Astrocyte of the spinal cord (primary cell): Measurements from ENCODE around the gene HIBCH.

Source experiments
- DNase-seq: peaks from one replicate; pipeline ENCODE4 v3.0.0; 2011; ENCODE audit warnings: low read depth, low spot score
- H3K4me3 ChIP-seq: 2 replicates; pipeline ENCODE4 v1.5.1; 2011; ENCODE audit warnings: low read depth, mild to moderate bottlenecking, low read length, moderate library complexity
- in situ Hi-C: cut with HindIII; loops from 2 replicates; pipeline ENCODE4 v1.10.0; 2017; ENCODE audit warnings: low sequenced_read_pairs
- TF ChIP-seq, protein P1 (sequence below): IDR thresholded peaks from 2 replicates; pipeline ENCODE4 v1.5.1; 2012; ENCODE audit warnings: low read depth, mild to moderate bottlenecking, low read length, inconsistent platforms

Gene HIBCH

DNA sequence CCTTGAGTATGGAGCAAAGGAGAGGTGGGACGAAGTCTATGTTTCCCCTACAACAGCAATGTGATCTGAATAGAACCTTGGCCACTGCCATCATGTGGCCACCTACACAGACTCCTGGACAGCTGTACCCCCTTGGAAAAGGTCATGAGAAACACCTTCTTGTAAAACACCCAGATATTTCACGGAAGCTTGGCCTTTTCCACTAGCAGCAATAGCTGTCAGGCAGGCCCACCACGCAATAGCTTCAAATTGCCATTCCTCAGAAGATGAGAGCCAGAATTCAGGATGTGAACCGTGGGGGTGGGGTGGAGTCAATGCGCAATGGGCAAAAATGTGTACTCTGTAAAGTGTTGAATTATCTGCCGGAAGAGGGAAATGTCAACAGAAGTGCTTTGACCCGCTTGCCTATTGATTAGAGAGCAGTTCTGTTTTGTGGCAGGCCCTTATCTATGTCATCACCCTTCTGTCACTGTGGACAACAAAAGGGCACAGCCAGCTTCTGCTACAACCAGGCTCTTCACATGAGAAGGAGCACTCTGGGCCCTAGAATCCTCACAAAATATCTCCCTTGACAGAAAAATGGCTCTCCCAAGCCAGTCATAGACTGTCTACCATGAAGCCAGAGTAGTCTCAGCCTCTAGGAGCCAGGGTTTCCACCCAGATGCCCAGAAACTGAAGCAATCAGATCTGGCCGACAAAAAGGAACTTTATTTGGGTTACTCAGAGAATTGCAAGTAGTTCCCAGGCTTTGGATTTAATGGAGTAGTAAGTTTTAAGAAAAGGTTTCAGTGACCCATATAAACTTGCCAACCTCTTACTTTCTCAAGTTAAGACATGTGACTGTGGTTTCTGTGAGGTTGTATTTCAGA, 33.3 kb upstream of the HIBCH start:
- TF ChIP-seq, protein P1, sequence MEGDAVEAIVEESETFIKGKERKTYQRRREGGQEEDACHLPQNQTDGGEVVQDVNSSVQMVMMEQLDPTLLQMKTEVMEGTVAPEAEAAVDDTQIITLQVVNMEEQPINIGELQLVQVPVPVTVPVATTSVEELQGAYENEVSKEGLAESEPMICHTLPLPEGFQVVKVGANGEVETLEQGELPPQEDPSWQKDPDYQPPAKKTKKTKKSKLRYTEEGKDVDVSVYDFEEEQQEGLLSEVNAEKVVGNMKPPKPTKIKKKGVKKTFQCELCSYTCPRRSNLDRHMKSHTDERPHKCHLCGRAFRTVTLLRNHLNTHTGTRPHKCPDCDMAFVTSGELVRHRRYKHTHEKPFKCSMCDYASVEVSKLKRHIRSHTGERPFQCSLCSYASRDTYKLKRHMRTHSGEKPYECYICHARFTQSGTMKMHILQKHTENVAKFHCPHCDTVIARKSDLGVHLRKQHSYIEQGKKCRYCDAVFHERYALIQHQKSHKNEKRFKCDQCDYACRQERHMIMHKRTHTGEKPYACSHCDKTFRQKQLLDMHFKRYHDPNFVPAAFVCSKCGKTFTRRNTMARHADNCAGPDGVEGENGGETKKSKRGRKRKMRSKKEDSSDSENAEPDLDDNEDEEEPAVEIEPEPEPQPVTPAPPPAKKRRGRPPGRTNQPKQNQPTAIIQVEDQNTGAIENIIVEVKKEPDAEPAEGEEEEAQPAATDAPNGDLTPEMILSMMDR, result no peak
- in situ Hi-C loops, result no loop called here
- no peak for DNase-seq
- no peak overlapping the region for H3K4me3 ChIP-seq

DNA sequence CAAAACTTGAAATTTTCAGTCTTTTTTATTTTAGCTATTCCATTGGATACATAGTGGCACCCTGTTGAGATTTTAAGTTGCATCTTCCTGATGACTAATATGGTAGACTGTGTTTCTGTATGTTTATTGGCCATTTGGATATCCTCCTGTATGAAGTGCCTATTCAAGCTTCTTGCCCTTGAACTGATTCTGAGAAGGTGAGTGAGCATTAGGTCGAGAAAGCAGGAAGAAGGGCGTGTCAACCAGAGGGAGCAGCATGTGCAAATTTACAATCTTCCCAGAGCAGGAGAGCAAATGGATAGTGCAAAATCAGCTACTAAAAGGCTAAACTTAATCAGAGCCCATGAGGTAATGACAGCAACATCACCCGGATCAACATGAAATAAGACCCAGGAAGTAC, 32.3 kb upstream of the HIBCH start:
- no peak overlapping the region for H3K4me3 ChIP-seq
- TF ChIP-seq, protein P1, result no peak
- no peak for DNase-seq
- in situ Hi-C loops, result no loop called here

DNA sequence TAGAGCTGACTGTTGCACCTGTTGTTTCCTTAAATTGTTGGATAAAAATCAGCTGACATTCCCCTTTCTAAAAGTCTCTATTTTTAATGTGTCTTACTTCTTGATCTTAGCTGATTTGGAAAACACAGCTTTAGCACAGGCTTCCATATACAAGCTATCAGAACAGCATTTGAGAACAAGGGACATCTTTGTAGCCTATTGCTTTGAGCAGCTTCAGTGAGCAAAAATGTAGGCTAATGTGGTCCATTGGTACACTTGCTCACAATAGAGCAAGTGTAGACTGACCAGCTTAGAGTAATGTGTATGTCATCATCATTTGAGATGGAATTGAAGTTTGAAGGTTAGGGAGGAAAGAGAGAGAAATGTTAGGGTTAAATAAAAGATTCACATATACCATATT, 30.7 kb upstream of the HIBCH start:
- TF ChIP-seq, protein P1, result no peak
- no peak overlapping the region for H3K4me3 ChIP-seq
- in situ Hi-C loops, result no loop called here
- no peak for DNase-seq

DNA sequence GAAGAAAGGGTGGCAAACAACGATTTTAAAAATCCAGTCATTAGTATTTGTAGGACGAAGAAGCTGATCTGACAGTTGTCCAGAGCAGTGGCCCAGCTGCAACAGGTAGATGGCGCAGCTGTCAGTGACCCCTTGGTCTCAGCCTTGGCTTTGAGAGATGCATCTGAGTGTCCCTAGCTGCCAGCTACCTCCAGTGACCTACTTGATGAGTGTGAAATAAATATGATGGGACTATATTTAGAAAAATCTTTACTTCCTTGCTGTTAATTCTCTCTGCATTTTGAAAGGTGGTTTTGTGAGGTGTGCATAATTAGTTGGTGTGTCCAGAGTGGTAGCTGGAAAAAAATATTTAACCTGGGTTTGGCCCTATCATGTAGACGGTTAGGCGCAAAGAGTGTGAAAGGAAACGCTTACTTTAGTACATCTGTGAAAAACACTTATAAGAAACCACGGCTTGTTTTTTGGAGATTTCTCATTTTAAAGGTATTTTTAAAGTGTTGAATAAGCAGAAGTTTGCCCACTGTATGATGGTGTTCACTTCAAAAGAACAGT, 24.7 kb upstream of the HIBCH start:
- no peak for DNase-seq
- H3K4me3 ChIP-seq, result peak overlapping the region; percentile 56
- TF ChIP-seq, protein P1, result peak; percentile 45
- in situ Hi-C loops, result no loop called here

DNA sequence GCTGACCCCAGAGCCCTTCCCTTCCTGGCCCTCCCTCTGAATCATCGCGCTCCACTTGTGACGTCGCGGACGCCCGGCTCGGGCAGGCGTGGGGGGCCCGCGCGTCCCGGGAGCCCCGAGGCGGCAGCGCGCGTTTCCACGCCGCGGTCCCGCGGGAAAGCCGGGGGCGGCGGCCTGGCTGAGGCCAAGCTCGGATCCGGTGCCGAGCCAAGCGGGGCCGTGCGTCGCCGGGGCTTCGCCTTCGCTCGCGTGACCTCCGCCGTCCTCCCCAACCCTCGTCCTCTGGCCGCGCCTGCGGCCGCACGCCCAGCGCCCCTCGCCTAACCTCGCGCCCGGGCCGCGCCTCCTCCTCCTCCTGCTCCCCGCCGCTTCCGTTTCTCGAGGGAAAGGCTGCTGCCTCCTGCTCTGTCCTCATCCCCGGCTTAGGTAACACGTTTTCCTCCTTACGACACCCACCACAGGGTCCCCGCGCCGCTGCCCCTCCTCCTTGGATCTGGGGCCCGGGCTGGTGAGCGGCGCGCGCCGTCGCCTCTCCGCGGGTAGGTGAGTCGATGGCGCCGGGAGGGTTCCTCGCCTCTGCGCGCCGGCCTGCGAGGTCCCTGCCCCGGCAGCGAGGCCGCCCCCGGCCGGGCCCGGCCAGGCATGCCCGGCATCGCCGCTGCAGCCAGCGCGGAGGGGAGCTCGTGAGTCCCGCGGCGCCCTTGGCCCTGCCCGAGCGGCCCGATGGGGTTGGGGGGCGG, 24.1 kb upstream of the HIBCH start, which contains the start of gene INPP1:
Gene INPP1 (plus strand): TSS at position 54 of the 740 bp plus-strand sequence. CDS start 16,514 bp downstream, outside the sequence.
- in situ Hi-C loops, result no loop called here
- TF ChIP-seq, protein P1, result no peak
- peak; percentile 49 for DNase-seq
- H3K4me3 ChIP-seq, result peak within 1 kb of the TSS; percentile 56

DNA sequence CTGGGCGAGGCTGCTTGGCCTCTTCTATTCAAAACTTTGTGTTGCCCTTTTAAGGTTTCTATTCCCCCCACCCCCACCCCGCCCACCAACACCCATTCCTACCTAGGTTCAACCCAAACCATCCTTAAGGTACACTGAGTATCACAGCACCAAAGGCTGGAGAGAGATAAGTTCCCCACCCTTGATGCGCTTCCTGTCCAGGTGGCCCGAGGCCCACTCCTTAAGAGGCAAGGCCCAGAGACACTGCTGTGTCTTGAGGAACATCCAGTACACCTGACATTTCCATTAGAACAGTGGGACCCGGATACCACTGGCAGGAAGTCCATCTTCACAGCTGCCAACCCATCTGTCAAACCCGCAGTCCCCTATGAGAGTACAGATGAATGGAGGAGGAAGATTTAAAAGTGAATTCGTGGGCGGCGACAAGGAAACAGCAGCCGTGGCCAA, 23.5 kb upstream of the HIBCH start:
- TF ChIP-seq, protein P1, result no peak
- peak overlapping the region; percentile 56 for H3K4me3 ChIP-seq
- DNase-seq, result peak; percentile 47
- in situ Hi-C loops, result no loop called here
